HL-60/S4 treated with phorbol 12-myristate 13-acetate at 8.2 ng/mL for 4 days and 3 days (cell line): ENCODE results near the gene ESRRG.

Source experiments
- in situ Hi-C: fragments of 300-500 bp; cut with MboI; formaldehyde crosslinking; loops from 2 replicates; pipeline ENCODE4 v1.15.0; 2022; ENCODE audit warnings: low sequenced_read_pairs

ESRRG gene

GRCh38 chr1:216457356-216457755 is 265.9 kb downstream of the ESRRG start:
- in situ Hi-C loops, result no loop called here

- in situ Hi-C loops, result no loop called here
These were observed 266.5 kb downstream of the ESRRG start for GRCh38 chr1:216456682-216457081.

GRCh38 chr1:216453777-216454176 is 269.5 kb downstream of the ESRRG start:
- in situ Hi-C loops, result no loop called here
